Measurements from ENCODE around the gene TEX12.

DNA sequence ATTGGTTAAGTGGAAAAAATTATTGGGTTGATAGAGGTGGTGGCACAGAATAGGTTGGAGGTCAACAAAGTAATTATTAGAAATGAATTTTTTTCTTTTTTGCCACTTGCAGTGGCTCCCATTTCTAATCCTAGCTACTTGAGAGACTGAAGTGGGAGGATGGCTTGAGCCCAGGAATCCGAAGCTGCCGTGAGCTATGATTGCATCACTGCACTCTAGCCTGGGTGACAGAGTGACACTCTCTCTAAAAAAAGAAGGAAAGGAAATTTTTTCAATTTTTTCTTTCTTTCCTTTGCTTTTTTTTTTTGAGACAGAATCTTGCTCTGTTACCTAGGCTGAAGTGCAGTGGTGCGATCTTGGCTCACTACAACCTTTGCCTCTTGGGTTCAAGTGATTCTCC, 6.0 kb downstream of the TEX12 start:
- TF ChIP-seq, protein P1, sequence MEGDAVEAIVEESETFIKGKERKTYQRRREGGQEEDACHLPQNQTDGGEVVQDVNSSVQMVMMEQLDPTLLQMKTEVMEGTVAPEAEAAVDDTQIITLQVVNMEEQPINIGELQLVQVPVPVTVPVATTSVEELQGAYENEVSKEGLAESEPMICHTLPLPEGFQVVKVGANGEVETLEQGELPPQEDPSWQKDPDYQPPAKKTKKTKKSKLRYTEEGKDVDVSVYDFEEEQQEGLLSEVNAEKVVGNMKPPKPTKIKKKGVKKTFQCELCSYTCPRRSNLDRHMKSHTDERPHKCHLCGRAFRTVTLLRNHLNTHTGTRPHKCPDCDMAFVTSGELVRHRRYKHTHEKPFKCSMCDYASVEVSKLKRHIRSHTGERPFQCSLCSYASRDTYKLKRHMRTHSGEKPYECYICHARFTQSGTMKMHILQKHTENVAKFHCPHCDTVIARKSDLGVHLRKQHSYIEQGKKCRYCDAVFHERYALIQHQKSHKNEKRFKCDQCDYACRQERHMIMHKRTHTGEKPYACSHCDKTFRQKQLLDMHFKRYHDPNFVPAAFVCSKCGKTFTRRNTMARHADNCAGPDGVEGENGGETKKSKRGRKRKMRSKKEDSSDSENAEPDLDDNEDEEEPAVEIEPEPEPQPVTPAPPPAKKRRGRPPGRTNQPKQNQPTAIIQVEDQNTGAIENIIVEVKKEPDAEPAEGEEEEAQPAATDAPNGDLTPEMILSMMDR (conservative IDR thresholded peaks at IDR 0.05; ENCODE audit: low read depth in 2 of 2): no peak
- TF ChIP-seq EZH2 (IDR thresholded peaks at IDR 0.05; ENCODE audit: low read depth, unreplicated experiment): no peak
